Astrocyte (in vitro differentiated cells and primary cell): ENCODE data around the gene C1QTNF9. TPM values are rescaled to one million over a fixed set of nuclear protein-coding genes. Genes with fewer than 3 reads are reported as not detected.

Source experiments
- DNase-seq: peaks from one replicate; pipeline ENCODE4 v3.0.0-alpha.2; 2010; ENCODE audit warnings: low read depth
- FAIRE-seq: peaks from 2 replicates; lab custom pipeline; 2011; peaks lifted over from hg19 to GRCh38; lab: Jason Lieb, UNC
- H2AFZ ChIP-seq: 2 replicates; pipeline ENCODE4 v1.6.0; 2012; ENCODE audit warnings: low read depth, low read length, inconsistent platforms
- H3K27ac ChIP-seq: 2 replicates; pipeline ENCODE4 v1.5.1; 2011; ENCODE audit warnings: low read depth, low read length, inconsistent platforms
- H3K27me3 ChIP-seq: 2 replicates; pipeline ENCODE4 v1.6.0; 2011; ENCODE audit warnings: low read length, inconsistent platforms; ENCODE audit not compliant: insufficient read depth
- H3K36me3 ChIP-seq: 2 replicates; pipeline ENCODE4 v1.5.1; 2011; ENCODE audit warnings: low read length, inconsistent platforms; ENCODE audit not compliant: insufficient read depth
- H3K4me1 ChIP-seq: 2 replicates; pipeline ENCODE4 v1.5.1; 2011; ENCODE audit warnings: low read length, inconsistent platforms; ENCODE audit not compliant: insufficient read depth
- H3K4me2 ChIP-seq: 2 replicates; pipeline ENCODE4 v1.6.0; 2012; ENCODE audit warnings: low read length, inconsistent platforms
- H3K4me3 ChIP-seq: 2 replicates; pipeline ENCODE4 v1.5.1; 2011; ENCODE audit warnings: low read depth, mild to moderate bottlenecking, low read length, inconsistent platforms; ENCODE audit not compliant: insufficient read depth
- H3K79me2 ChIP-seq: 2 replicates; pipeline ENCODE4 v1.6.0; 2012; ENCODE audit warnings: mild to moderate bottlenecking, low read length, inconsistent platforms; ENCODE audit not compliant: insufficient read depth
- H3K9ac ChIP-seq: 2 replicates; pipeline ENCODE4 v1.6.0; 2012; ENCODE audit warnings: mild to moderate bottlenecking, low read length, inconsistent platforms
- H3K9me3 ChIP-seq: 2 replicates; pipeline ENCODE4 v1.5.1; 2012; ENCODE audit warnings: low read depth, mild to moderate bottlenecking, low read length, inconsistent platforms; ENCODE audit not compliant: insufficient read depth
- H4K20me1 ChIP-seq: 2 replicates; pipeline ENCODE4 v1.6.0; 2012; ENCODE audit warnings: low read length, inconsistent platforms; ENCODE audit not compliant: insufficient read depth
- H3K27ac Mint-ChIP-seq: one replicate; pipeline ENCODE4 v1.8.0; 2021; ENCODE audit warnings: mild to moderate bottlenecking, mixed read lengths; ENCODE audit not compliant: unreplicated experiment
- H3K27me3 Mint-ChIP-seq: one replicate; pipeline ENCODE4 v1.8.0; 2021; ENCODE audit warnings: low read depth, mixed read lengths; ENCODE audit not compliant: unreplicated experiment
- H3K36me3 Mint-ChIP-seq: one replicate; pipeline ENCODE4 v1.8.0; 2021; ENCODE audit warnings: low read depth, mixed read lengths; ENCODE audit not compliant: unreplicated experiment
- H3K4me1 Mint-ChIP-seq: one replicate; pipeline ENCODE4 v1.8.0; 2021; ENCODE audit warnings: low read depth, mixed read lengths; ENCODE audit not compliant: unreplicated experiment
- H3K4me3 Mint-ChIP-seq: one replicate; pipeline ENCODE4 v1.8.0; 2021; ENCODE audit warnings: mild to moderate bottlenecking, moderate library complexity, mixed read lengths; ENCODE audit not compliant: unreplicated experiment
- H3K9me3 Mint-ChIP-seq: one replicate; pipeline ENCODE4 v1.8.0; 2021; ENCODE audit warnings: mild to moderate bottlenecking, mixed read lengths; ENCODE audit not compliant: unreplicated experiment
- EZH2 ChIP-seq: IDR thresholded peaks from 2 replicates; pipeline ENCODE4 v1.6.1; 2012; ENCODE audit warnings: mild to moderate bottlenecking, low read length, inconsistent platforms; ENCODE audit not compliant: insufficient read depth
- total RNA-seq: library from RNA; stranded (reverse); gene quantifications from 2 replicates; pipeline ENCODE4 v1.2.1, GENCODE V29; 2021
- TF ChIP-seq, protein P1 (sequence below): IDR thresholded peaks from 2 replicates; pipeline ENCODE4 v1.5.1; 2011; ENCODE audit warnings: low read depth, mild to moderate bottlenecking, inconsistent platforms, low read length, moderate library complexity; ENCODE audit not compliant: insufficient read depth

C1QTNF9 gene
- total RNA-seq, 1 donor from 2014 or later = not detected

DNA sequence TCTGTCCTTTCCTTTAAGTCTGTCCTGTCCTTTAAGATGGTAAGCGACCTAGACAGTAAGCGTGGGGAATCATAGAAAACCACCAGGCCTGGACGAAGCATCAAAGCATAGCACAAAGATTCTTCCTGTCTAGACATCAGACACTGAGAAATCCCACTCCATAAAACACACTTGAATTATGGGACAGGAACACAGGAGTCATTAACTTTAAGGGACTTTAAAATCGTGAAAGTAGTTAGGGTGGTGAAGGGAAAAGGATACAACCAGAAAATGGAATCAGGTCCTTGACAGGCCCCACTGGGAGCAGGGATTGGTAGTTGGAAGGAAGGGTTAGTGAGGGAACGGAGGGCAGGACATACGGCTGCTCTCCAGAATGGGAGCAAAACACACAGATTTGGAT is 31.6 kb upstream of the C1QTNF9 start:
- no peak overlapping the region for H3K4me3 ChIP-seq
- H3K9me3 ChIP-seq = no peaks in the 10 kb centered on the region
- no peak overlapping the region for H3K4me3 Mint-ChIP-seq
- H2AFZ ChIP-seq = no peak overlapping the region
- H3K4me2 ChIP-seq = no peak overlapping the region
- TF ChIP-seq EZH2 = no peak
- TF ChIP-seq, protein P1, sequence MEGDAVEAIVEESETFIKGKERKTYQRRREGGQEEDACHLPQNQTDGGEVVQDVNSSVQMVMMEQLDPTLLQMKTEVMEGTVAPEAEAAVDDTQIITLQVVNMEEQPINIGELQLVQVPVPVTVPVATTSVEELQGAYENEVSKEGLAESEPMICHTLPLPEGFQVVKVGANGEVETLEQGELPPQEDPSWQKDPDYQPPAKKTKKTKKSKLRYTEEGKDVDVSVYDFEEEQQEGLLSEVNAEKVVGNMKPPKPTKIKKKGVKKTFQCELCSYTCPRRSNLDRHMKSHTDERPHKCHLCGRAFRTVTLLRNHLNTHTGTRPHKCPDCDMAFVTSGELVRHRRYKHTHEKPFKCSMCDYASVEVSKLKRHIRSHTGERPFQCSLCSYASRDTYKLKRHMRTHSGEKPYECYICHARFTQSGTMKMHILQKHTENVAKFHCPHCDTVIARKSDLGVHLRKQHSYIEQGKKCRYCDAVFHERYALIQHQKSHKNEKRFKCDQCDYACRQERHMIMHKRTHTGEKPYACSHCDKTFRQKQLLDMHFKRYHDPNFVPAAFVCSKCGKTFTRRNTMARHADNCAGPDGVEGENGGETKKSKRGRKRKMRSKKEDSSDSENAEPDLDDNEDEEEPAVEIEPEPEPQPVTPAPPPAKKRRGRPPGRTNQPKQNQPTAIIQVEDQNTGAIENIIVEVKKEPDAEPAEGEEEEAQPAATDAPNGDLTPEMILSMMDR = no peak
- H3K27me3 ChIP-seq = no peaks in the 10 kb centered on the region
- DNase-seq = no peak
- peaks cover 29% of the 10 kb centered on the region for H3K4me1 Mint-ChIP-seq
- peaks cover under 1% of the 10 kb centered on the region for H3K4me1 ChIP-seq
- no peak overlapping the region for H3K9ac ChIP-seq
- H3K79me2 ChIP-seq = no peaks in the 10 kb centered on the region
- no peaks in the 10 kb centered on the region for H4K20me1 ChIP-seq
- H3K36me3 Mint-ChIP-seq = peaks cover 8% of the 10 kb centered on the region
- FAIRE-seq = no peak
- H3K27ac Mint-ChIP-seq = no peak overlapping the region
- no peaks in the 10 kb centered on the region for H3K27me3 Mint-ChIP-seq
- no peaks in the 10 kb centered on the region for H3K9me3 Mint-ChIP-seq
- H3K27ac ChIP-seq = no peak overlapping the region
- no peaks in the 10 kb centered on the region for H3K36me3 ChIP-seq

DNA sequence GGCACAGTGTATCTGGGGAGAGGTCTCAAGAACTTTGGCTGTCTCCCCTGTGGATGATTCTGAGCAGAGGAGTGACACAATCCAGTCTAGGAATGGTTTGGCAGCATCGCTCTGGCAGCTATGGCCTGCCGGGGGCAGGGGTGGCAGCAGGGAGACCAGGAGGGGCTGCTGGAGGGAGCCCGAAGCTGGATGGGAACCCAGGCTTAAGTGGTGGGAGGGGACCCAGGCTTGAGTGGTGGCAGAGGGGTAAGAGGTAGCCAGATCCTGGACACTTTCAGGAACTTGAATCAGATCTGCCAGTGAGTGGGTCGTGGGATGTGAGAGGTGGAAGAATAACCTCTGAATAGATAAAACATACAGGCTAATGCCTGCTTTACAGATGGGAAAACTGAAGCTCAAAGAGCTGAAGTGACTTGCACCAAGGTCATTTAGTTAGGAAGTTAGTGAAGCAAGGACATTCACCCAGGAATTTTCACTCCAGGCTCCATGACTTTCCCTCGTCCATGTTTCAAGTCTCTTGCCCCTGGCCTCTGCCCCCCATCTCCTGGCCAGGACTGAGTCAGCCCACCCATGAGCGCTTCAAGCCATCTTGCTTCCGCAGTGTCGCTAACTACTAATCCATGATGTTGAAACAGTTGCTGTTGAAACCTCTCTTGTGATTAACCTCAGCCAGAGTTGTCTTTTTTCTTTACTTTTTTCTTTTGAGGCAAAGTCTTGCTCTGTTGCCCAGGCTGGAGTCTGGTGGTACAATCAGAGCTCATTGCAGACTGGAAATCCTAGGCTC is 29.9 kb upstream of the C1QTNF9 start:
- no peaks in the 10 kb centered on the region for H4K20me1 ChIP-seq
- Mint-ChIP-seq H3K36me3 (peaks cover 9% of the 10 kb centered on the region), H3K4me1 (peaks cover 27% of the 10 kb centered on the region), H3K27ac (peak overlapping the region; percentile 66), H3K4me3 (no peak overlapping the region), H3K9me3 (no peaks in the 10 kb centered on the region), H3K27me3 (no peaks in the 10 kb centered on the region)
- no peaks in the 10 kb centered on the region for H3K79me2 ChIP-seq
- H3K4me2 ChIP-seq = no peak overlapping the region
- FAIRE-seq = no peak
- no peak overlapping the region for H3K4me3 ChIP-seq
- no peaks in the 10 kb centered on the region for H3K27me3 ChIP-seq
- H3K4me1 ChIP-seq = no peaks in the 10 kb centered on the region
- no peaks in the 10 kb centered on the region for H3K36me3 ChIP-seq
- H3K27ac ChIP-seq = no peak overlapping the region
- no peaks in the 10 kb centered on the region for H3K9me3 ChIP-seq
- no peak overlapping the region for H3K9ac ChIP-seq
- TF ChIP-seq, protein P1 = no peak
- no peak for TF ChIP-seq EZH2
- no peak overlapping the region for H2AFZ ChIP-seq
- DNase-seq = no peak

- TF ChIP-seq, protein P1 = no peak
- TF ChIP-seq EZH2 = no peak
- Histone ChIP-seq H3K9ac (no peak overlapping the region), H3K4me3 (no peak overlapping the region), H3K27ac (no peak overlapping the region), H3K9me3 (no peaks in the 10 kb centered on the region), H3K4me1 (no peaks in the 10 kb centered on the region), H3K79me2 (no peaks in the 10 kb centered on the region), H3K36me3 (no peaks in the 10 kb centered on the region), H3K4me2 (no peak overlapping the region), H2AFZ (no peak overlapping the region), H4K20me1 (no peaks in the 10 kb centered on the region), H3K27me3 (no peaks in the 10 kb centered on the region)
- H3K36me3 Mint-ChIP-seq = peaks cover 12% of the 10 kb centered on the region
- H3K4me1 Mint-ChIP-seq = peaks cover 26% of the 10 kb centered on the region
- H3K27ac Mint-ChIP-seq = peak overlapping the region; percentile 71
- H3K27me3 Mint-ChIP-seq = no peaks in the 10 kb centered on the region
- no peaks in the 10 kb centered on the region for H3K9me3 Mint-ChIP-seq
- FAIRE-seq (no peak), DNase-seq (no peak)
- no peak overlapping the region for H3K4me3 Mint-ChIP-seq
Observed at GRCh38 chr13:24280720-24281119, 28.7 kb upstream of the C1QTNF9 start.
